HepG2 (cell line): ENCODE data around the gene ENPP4. TPM values are rescaled to one million over a fixed set of nuclear protein-coding genes. Genes with fewer than 3 reads are reported as not detected.
A peak's percentile ranks its signal among the peaks of the same experiment; 100 is the strongest.

Experiments used
- ATAC-seq: fragments of 200-7000 bp; cut with Tn5 transposase; 3 replicates; pipeline ENCODE4 v1.9.1; 2020; ENCODE audit warnings: mild to moderate bottlenecking, moderate library complexity
- BruUV-seq: library from RNA; stranded (reverse); fragments of 400-500 nt; replicated peaks from 2 replicates; lab custom pipeline; 2021; lab: Mats Ljungman, UMichigan
- CTCF ChIA-PET: fragments of 300-600 bp; formaldehyde crosslinking; extraction: SDS; loops from one replicate; lab custom pipeline; 2021; ENCODE audit warnings: low total read pairs, inconsistent platforms, low intra/inter-chr PET ratio; lab: Yijun Ruan, JAX
- POLR2A ChIA-PET: fragments of 350-600 bp; sonication (Branson Sonifier 250); formaldehyde crosslinking; loops from one replicate; lab custom pipeline; 2020; ENCODE audit warnings: antibody characterized with exemption, inconsistent platforms; lab: Yijun Ruan, JAX
- DNase-seq: peaks from one replicate; pipeline ENCODE4 v3.0.0-alpha.2; 2015; ENCODE audit warnings: low spot score
- FAIRE-seq: peaks from 3 replicates; lab custom pipeline; 2011; peaks lifted over from hg19 to GRCh38; lab: Jason Lieb, UNC
- H2AFZ ChIP-seq: one replicate; pipeline ENCODE4 v1.6.1; 2011; ENCODE audit warnings: low read length, inconsistent platforms
- H3K27ac ChIP-seq: fragments of 300-600 bp; 3 replicates; pipeline ENCODE4 v1.8.0; 2011; ENCODE audit warnings: mixed run types, mild to moderate bottlenecking, mixed read lengths, low read length, inconsistent platforms; ENCODE audit not compliant: insufficient read depth; ENCODE audit errors: extremely low read length
- H3K27me3 ChIP-seq, 2 experiments: fragments of 200-600 bp in 1 of 2; 2 replicates in 1 of 2; 3 replicates in 1 of 2; pipeline versions ENCODE4 v1.6.0 to v1.8.0; 2011; ENCODE audit warnings: low read length in 2 of 2, mild to moderate bottlenecking in 2 of 2, moderate library complexity in 2 of 2, inconsistent platforms in 1 of 2; ENCODE audit not compliant: insufficient read depth in 2 of 2, control insufficient read depth in 1 of 2
- H3K36me3 ChIP-seq, 2 experiments: fragments of 200-600 bp in 1 of 2; replicated peaks in 1 of 2; 2 replicates in 1 of 2; 3 replicates in 1 of 2; pipeline versions ENCODE4 v1.5.1 to v1.8.0; 2011; ENCODE audit warnings: low read length in 2 of 2, inconsistent platforms in 1 of 2; ENCODE audit not compliant: insufficient read depth in 2 of 2, control insufficient read depth in 1 of 2
- H3K4me1 ChIP-seq: 2 replicates; pipeline ENCODE4 v1.5.1; 2012; ENCODE audit warnings: low read length, inconsistent platforms; ENCODE audit not compliant: insufficient read depth
- H3K4me2 ChIP-seq: 2 replicates; pipeline ENCODE4 v1.6.0; 2011; ENCODE audit warnings: low read depth, low read length, inconsistent platforms
- H3K4me3 ChIP-seq, 3 experiments: fragments of 200-600 bp in 1 of 3; sonication (generic), shearing (Covaris generic) in 1 of 3; replicated peaks in 1 of 3; 2 replicates each; pipeline ENCODE4 v1.5.1; 2011 to 2016; ENCODE audit warnings: low read length in 3 of 3, inconsistent platforms in 2 of 3, low read depth in 2 of 3, mild to moderate bottlenecking in 2 of 3, control low read depth in 1 of 3, mixed read lengths in 1 of 3; ENCODE audit not compliant: insufficient read depth in 1 of 3
- H3K79me2 ChIP-seq: one replicate; pipeline ENCODE4 v1.6.1; 2011; ENCODE audit warnings: low read length, inconsistent platforms; ENCODE audit not compliant: insufficient read depth
- H3K9ac ChIP-seq: 2 replicates; pipeline ENCODE4 v1.6.0; 2011; ENCODE audit warnings: mild to moderate bottlenecking, low read depth, low read length, inconsistent platforms; ENCODE audit not compliant: insufficient read depth
- H3K9me3 ChIP-seq: 2 replicates; pipeline ENCODE4 v1.5.1; 2012; ENCODE audit warnings: mild to moderate bottlenecking, low read length
- H4K20me1 ChIP-seq: 2 replicates; pipeline ENCODE4 v1.6.0; 2011; ENCODE audit warnings: inconsistent platforms, mild to moderate bottlenecking, low read length, moderate library complexity; ENCODE audit not compliant: insufficient read depth
- SIX4 ChIP-seq: sonication (generic); formaldehyde crosslinking; IDR thresholded peaks from 2 replicates; pipeline ENCODE4 v1.4.0; 2020; ENCODE audit warnings: missing genetic modification reagents
- SOX13 ChIP-seq, 3 experiments: fragments of 450-650 bp in 1 of 3; sonication (generic) in 1 of 3; formaldehyde crosslinking in 1 of 3; IDR thresholded peaks in 2 of 3; conservative IDR thresholded peaks in 1 of 3; 2 replicates each; pipeline versions ENCODE4 v1.5.0 to v1.6.1; 2016 to 2020; ENCODE audit warnings: antibody characterized with exemption in 1 of 3, mild to moderate bottlenecking in 1 of 3, missing compliant biosample characterization in 1 of 3, missing genetic modification reagents in 1 of 3, moderate library complexity in 1 of 3
- TBL1XR1 ChIP-seq: fragments of 150-350 bp; IDR thresholded peaks from 2 replicates; pipeline ENCODE4 v1.6.1; 2014; ENCODE audit warnings: borderline replicate concordance, low read length; ENCODE audit not compliant: partially characterized antibody
- TCF7 ChIP-seq: sonication (generic); IDR thresholded peaks from 2 replicates; pipeline ENCODE4 v1.6.1; 2016; ENCODE audit warnings: antibody characterized with exemption, low read depth
- ZNF670 ChIP-seq: sonication (generic); formaldehyde crosslinking; IDR thresholded peaks from 2 replicates; pipeline ENCODE4 v1.8.0; 2022; ENCODE audit warnings: mild to moderate bottlenecking, missing genetic modification reagents, borderline replicate concordance
- WGBS: methylation state at CpG from one replicate; pipeline ENCODE4 v1.1.6; 2017; ENCODE audit warnings: low lambda C conversion rate; 5-methylcytosine and 5-hydroxymethylcytosine counted together
- in situ Hi-C: cut with HindIII; loops from 2 replicates; pipeline ENCODE4 v1.10.0; 2017; ENCODE audit warnings: low pct_unique_long_range_greater_than_20kb; ENCODE audit not compliant: extremely low pct_ligation_motif_present
- intact Hi-C: fragments of 100-400 bp; cut with micrococcal nuclease; formaldehyde crosslinking; loops from one replicate; pipeline ENCODE4 v1.10.0; 2022; ENCODE audit not compliant: unreplicated experiment
- polyA plus RNA-seq, 8 experiments: library from polyadenylated mRNA; depleted of rRNA in 3 of 8; stranded (reverse) in 7 of 8; unstranded in 1 of 8; fragments of >200 nt; fragmentation: Illumina TruSeq in 4 of 8; extraction: Trizol in 4 of 8; gene quantifications; 2 replicates each; pipeline versions ENCODE4 v1.2.1 to v1.2.3, GENCODE V29; 2011 to 2016; ENCODE audit warnings: low read depth in 4 of 8, missing spikeins in 1 of 8, mixed read lengths in 1 of 8; ENCODE audit not compliant: insufficient read depth in 1 of 8
- total RNA-seq, 5 experiments: library from RNA; depleted of rRNA; stranded (reverse); fragments of >200 nt; fragmentation: Illumina TruSeq; extraction: Trizol; gene quantifications; 2 replicates each; pipeline ENCODE4 v1.2.3, GENCODE V29; 2016; ENCODE audit warnings: low read depth in 1 of 5

Gene ENPP4
- total and polyA plus RNA-seq, 2 of the 13 experiments (the other 11 are each of a cell fraction or from before 2014, with no cell fraction given) = 0.04 to 0.38 TPM

GRCh38 chr6:46105568-46105967 is 24.2 kb upstream of the ENPP4 start:
- Histone ChIP-seq H3K27ac (no peak overlapping the region), H2AFZ (no peak overlapping the region), H3K27me3 (peaks cover 0 to 2% of the 10 kb centered on the region in 2 experiments; a peak in 1 of 5 replicates), H4K20me1 (no peaks in the 10 kb centered on the region), H3K4me2 (no peak overlapping the region), H3K4me1 (no peaks in the 10 kb centered on the region), H3K9ac (no peak overlapping the region), H3K4me3 (no peak overlapping the region), H3K9me3 (peaks cover 14% of the 10 kb centered on the region), H3K36me3 (no peaks in the 10 kb centered on the region), H3K79me2 (no peaks in the 10 kb centered on the region)
- WGBS = 0% methylated on average over 1 of the region's 1 CpG
- ATAC-seq (no peak), FAIRE-seq (no peak), DNase-seq (peak; percentile 9)
- BruUV-seq = no TSS peak
- POLR2A ChIA-PET = no interaction called here
- intact Hi-C loops (no loop called here), in situ Hi-C loops (no loop called here)
- CTCF ChIA-PET = no interaction called here
- TF ChIP-seq SIX4 (CRISPR knock-in tag) = peak; percentile 92
- no peak for TF ChIP-seq TBL1XR1
- no peak for TF ChIP-seq SOX13 (IDR thresholded peaks at IDR 0.05)
- TF ChIP-seq SOX13 (CRISPR knock-in tag; conservative IDR thresholded peaks at IDR 0.05 in 1 of 2, IDR thresholded peaks at IDR 0.05 in 1 of 2) = 0 out of 4 replicates have a peak, but pooled peaks of 1 of the 2 experiments have one; percentile 31
- 0 out of 2 replicates have a peak, but pooled peaks have one; percentile 5 for TF ChIP-seq TCF7

GRCh38 chr6:46113370-46113769 is 16.4 kb upstream of the ENPP4 start:
- TF ChIP-seq ZNF670 (CRISPR knock-in tag) = no peak
- H4K20me1 ChIP-seq = no peaks in the 10 kb centered on the region
- H3K4me1 ChIP-seq = no peaks in the 10 kb centered on the region
- peaks cover 3% of the 10 kb centered on the region for H3K9me3 ChIP-seq
- no peak overlapping the region for H2AFZ ChIP-seq
- DNase-seq (no peak), ATAC-seq (no peak), FAIRE-seq (no peak)
- no peaks in the 10 kb centered on the region for H3K27me3 ChIP-seq
- no peak overlapping the region for H3K9ac ChIP-seq
- CTCF ChIA-PET = no interaction called here
- H3K79me2 ChIP-seq = no peaks in the 10 kb centered on the region
- 0% methylated on average over 1 of the region's 1 CpG for WGBS
- H3K4me3 ChIP-seq = no peak overlapping the region
- H3K36me3 ChIP-seq = no peaks in the 10 kb centered on the region
- H3K27ac ChIP-seq = no peak overlapping the region
- BruUV-seq = no TSS peak
- no peak overlapping the region for H3K4me2 ChIP-seq
- in situ Hi-C loops = no loop called here
- intact Hi-C loops = no loop called here
- POLR2A ChIA-PET = no interaction called here
